ENCODE data around the gene FLNB. TPM values are rescaled to one million over a fixed set of nuclear protein-coding genes. Genes with fewer than 3 reads are reported as not detected.
A peak's percentile ranks its signal among the peaks of the same experiment; 100 is the strongest.

The FLNB gene
- total RNA-seq, 2 donors from 2014 or later, result 212 to 221 TPM

DNA sequence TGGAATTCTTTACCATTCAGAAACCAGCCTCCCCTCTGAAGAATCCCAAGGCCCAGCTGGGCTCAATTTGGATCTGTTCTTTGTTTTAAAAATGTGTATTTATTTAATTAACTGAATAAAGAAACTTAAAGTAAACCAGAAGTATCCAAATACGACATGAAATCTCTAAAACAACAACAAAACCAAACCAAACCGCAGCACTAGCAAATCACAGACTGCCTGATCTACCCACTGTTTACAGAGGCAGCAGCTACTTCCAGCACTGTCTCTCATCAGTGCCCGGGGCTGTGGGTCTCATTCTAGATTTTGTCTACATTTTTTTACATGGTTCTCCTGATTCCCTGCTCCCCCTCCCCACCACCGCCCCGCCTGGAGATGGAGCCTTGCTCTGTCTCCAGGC, 2.3 kb downstream of the FLNB start:
- Histone ChIP-seq H3K9ac (ENCODE audit: extremely low read depth, low read length, poor library complexity, severe bottlenecking) (peak overlapping the region; percentile 35), H3K9me3 (ENCODE audit: control insufficient read depth, low read length) (no peaks in the 10 kb centered on the region), H3K4me3 (ENCODE audit: low read length) (peak overlapping the region; percentile 94), H3K27me3 (ENCODE audit: control insufficient read depth, insufficient read depth, low read length, poor library complexity, severe bottlenecking) (no peaks in the 10 kb centered on the region), H3K27ac (ENCODE audit: low read depth, low read length) (no peak overlapping the region), H3K4me1 (ENCODE audit: control insufficient read depth, insufficient read depth, low read length) (peaks cover 14% of the 10 kb centered on the region), H3K36me3 (ENCODE audit: control insufficient read depth, insufficient read depth, low read length) (peaks cover 29% of the 10 kb centered on the region)
- H3K9me3 Mint-ChIP-seq, result no peaks in the 10 kb centered on the region
- peaks cover 3% of the 10 kb centered on the region for H3K36me3 Mint-ChIP-seq (ENCODE audit: low read depth)
- TF ChIP-seq, protein P1, sequence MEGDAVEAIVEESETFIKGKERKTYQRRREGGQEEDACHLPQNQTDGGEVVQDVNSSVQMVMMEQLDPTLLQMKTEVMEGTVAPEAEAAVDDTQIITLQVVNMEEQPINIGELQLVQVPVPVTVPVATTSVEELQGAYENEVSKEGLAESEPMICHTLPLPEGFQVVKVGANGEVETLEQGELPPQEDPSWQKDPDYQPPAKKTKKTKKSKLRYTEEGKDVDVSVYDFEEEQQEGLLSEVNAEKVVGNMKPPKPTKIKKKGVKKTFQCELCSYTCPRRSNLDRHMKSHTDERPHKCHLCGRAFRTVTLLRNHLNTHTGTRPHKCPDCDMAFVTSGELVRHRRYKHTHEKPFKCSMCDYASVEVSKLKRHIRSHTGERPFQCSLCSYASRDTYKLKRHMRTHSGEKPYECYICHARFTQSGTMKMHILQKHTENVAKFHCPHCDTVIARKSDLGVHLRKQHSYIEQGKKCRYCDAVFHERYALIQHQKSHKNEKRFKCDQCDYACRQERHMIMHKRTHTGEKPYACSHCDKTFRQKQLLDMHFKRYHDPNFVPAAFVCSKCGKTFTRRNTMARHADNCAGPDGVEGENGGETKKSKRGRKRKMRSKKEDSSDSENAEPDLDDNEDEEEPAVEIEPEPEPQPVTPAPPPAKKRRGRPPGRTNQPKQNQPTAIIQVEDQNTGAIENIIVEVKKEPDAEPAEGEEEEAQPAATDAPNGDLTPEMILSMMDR (conservative IDR thresholded peaks at IDR 0.05), result no peak
- peak overlapping the region; percentile 96 for H3K4me3 Mint-ChIP-seq
- WGBS, 2 experiments (ENCODE audit: insufficient coverage in 1 of 2, insufficient read length in 1 of 2), result 81 to 82% methylated on average over 5 of the region's 5 CpGs
- peaks cover 46% of the 10 kb centered on the region for H3K4me1 Mint-ChIP-seq
- peak overlapping the region; percentile 44 for H3K27ac Mint-ChIP-seq
- H3K27me3 Mint-ChIP-seq (ENCODE audit: insufficient read depth), result no peaks in the 10 kb centered on the region
- DNase-seq, result peak; percentile 33

DNA sequence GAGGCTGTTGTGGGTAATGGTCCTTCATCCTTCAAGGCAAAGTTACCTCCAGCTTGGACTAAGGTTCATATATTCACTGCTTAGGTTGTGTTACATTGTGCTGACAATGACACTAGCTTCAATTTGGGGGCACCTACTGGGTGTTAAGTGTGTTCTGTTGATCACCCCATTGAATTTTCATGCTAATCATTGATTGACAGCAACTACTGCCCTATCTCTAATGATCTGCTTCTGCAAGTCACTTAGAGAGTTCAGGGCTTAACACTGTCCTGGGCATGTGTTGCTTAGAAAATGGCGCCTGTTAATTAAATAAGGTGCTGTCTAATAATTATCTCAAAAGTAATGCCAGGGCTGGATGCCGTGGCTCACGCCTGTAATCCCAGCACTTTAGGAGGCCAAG, 3.4 kb downstream of the FLNB start:
- 91 to 100% methylated on average over 3 of the region's 3 CpGs for WGBS, 2 experiments (ENCODE audit: insufficient coverage in 1 of 2, insufficient read length in 1 of 2)
- H3K9me3 ChIP-seq (ENCODE audit: control insufficient read depth, low read length), result no peaks in the 10 kb centered on the region
- H3K9ac ChIP-seq (ENCODE audit: extremely low read depth, low read length, poor library complexity, severe bottlenecking), result no peak overlapping the region
- Mint-ChIP-seq H3K27me3 (ENCODE audit: insufficient read depth) (no peaks in the 10 kb centered on the region), H3K4me3 (peak overlapping the region; percentile 96), H3K9me3 (no peaks in the 10 kb centered on the region), H3K36me3 (ENCODE audit: low read depth) (peaks cover 5% of the 10 kb centered on the region), H3K4me1 (peaks cover 50% of the 10 kb centered on the region), H3K27ac (no peak overlapping the region)
- H3K27me3 ChIP-seq (ENCODE audit: control insufficient read depth, insufficient read depth, low read length, poor library complexity, severe bottlenecking), result no peaks in the 10 kb centered on the region
- H3K4me3 ChIP-seq (ENCODE audit: low read length), result peak overlapping the region; percentile 94
- no peak overlapping the region for H3K27ac ChIP-seq (ENCODE audit: low read depth, low read length)
- peak; percentile 18 for DNase-seq
- TF ChIP-seq, protein P1 (conservative IDR thresholded peaks at IDR 0.05), result no peak
- peaks cover 29% of the 10 kb centered on the region for H3K36me3 ChIP-seq (ENCODE audit: control insufficient read depth, insufficient read depth, low read length)
- H3K4me1 ChIP-seq (ENCODE audit: control insufficient read depth, insufficient read depth, low read length), result peaks cover 13% of the 10 kb centered on the region

DNA sequence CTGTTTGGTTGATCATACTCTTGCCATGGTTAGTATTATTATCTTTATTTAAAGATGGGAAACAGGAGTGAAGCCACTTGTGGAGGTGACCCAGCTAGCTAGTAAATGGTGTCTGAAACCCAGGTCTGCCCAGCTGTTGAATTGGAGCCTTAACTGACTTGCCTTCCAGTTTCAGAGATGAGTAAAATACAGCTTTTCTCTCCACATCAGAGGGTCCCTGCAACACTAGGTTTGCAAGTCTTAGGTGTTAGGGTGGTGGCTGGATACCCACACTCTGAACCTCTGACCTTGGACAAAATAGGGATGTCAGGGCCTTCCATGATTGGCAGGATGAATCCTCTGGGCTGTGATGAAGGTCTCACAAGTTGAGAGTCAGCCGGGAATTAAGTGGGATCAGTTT, 4.1 kb downstream of the FLNB start:
- peaks cover 54% of the 10 kb centered on the region for H3K4me1 Mint-ChIP-seq
- Histone ChIP-seq H3K9ac (ENCODE audit: extremely low read depth, low read length, poor library complexity, severe bottlenecking) (peak overlapping the region; percentile 16), H3K27ac (ENCODE audit: low read depth, low read length) (no peak overlapping the region), H3K4me1 (ENCODE audit: control insufficient read depth, insufficient read depth, low read length) (peaks cover 13% of the 10 kb centered on the region), H3K27me3 (ENCODE audit: control insufficient read depth, insufficient read depth, low read length, poor library complexity, severe bottlenecking) (no peaks in the 10 kb centered on the region), H3K4me3 (ENCODE audit: low read length) (peak overlapping the region; percentile 94), H3K9me3 (ENCODE audit: control insufficient read depth, low read length) (no peaks in the 10 kb centered on the region), H3K36me3 (ENCODE audit: control insufficient read depth, insufficient read depth, low read length) (peaks cover 29% of the 10 kb centered on the region)
- WGBS, 2 experiments (ENCODE audit: insufficient coverage in 1 of 2, insufficient read length in 1 of 2), result 92 to 100% methylated on average over 1 of the region's 1 CpG
- H3K9me3 Mint-ChIP-seq, result no peaks in the 10 kb centered on the region
- no peak overlapping the region for H3K4me3 Mint-ChIP-seq
- no peaks in the 10 kb centered on the region for H3K27me3 Mint-ChIP-seq (ENCODE audit: insufficient read depth)
- H3K27ac Mint-ChIP-seq, result no peak overlapping the region
- TF ChIP-seq, protein P1 (conservative IDR thresholded peaks at IDR 0.05), result no peak
- H3K36me3 Mint-ChIP-seq (ENCODE audit: low read depth), result peaks cover 5% of the 10 kb centered on the region
- peak; percentile 24 for DNase-seq
